Measurements from ENCODE around the gene PRKD1.

PRKD1 gene

DNA sequence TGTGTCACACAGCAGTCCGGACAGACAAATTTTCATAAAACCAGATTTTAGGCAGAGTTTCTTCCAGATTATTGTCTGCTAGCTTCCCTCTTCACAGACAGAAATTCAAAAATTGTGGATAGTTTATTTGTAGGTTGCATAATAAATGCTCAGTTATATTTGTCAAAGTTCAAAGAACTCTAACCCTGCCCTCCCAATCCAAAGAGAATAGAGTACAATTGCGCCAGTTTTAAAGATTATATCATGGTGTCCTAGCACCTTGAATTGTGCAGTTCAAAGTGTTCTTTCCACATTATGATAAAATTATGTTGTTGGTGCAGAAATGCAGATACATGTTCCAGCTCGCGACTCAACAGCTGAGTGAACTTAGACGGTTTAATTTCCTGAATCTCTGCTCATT, 263.1 kb downstream of the PRKD1 start:
- FAIRE-seq = no peak

DNA sequence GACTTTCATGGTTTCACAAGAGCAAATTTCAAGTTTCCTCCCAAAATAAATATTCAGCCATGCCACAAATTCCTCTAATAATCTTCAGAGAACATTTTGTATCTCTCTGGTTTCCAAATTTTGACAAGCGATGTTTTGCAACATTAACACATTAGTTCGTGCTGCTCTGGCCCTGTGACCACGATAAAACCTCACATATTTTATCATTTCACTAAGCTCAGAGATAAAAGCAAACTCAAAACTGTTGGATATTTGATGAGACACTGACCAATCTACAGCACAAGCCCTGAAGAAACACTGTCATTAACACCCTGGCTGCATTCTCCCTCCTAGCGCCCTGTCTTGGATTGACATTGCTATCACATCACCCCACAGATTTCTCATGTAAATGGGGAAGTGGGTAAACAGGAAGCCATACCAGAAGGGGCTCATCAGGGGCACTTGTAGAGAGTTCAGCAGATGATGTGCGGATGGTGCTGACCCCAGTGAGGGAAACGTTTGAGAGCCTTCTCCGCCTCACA, 264.3 kb downstream of the PRKD1 start:
- FAIRE-seq = no peak

DNA sequence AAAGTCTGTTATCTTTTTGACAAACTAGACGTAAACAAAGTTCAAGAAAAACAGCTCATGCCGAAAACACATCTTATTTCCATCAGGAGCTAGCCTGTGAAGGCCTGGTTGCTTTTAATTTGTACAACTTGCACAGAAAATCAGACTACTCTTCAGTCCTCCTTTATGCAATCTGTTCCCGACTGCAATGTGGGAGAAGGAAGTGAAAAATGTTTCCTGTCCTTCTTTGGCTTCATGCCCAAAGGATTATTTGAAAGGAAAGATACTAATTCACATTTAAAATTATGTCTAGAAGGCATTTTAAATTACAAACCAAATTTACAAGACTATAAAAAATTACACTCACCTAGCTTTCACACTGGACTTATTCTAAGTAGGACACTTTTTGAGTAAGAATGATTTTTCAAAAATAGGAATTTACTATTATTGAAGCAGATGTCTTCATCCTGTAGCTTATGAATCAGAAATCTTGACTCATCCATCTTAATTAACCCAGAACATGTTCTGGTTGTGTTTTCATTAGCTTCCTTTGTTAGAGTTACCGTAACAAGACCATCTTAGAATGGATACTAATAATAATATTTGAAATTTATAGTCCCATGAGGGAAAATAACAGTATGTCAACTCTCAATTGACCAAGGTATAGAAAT, 272.6 kb downstream of the PRKD1 start:
- FAIRE-seq = no peak

DNA sequence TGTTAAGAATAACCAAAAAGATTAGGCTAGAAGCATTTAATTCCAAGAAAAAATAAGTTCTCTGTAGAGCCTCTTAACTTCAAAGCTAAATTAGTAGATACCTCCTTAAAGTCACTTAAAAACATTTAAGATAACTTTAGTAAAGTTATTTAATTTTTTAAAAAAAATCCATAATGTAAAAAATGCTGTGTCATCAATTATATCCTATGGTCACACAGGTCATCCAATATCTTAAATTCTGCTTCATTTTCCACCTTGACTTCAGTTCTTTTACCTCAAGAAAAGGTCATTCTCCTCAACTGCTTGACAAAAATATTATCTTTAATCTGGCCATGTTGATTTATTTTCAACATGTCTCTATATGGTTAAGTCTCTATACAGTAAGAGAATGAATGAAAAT, 274.3 kb downstream of the PRKD1 start:
- FAIRE-seq = no peak

DNA sequence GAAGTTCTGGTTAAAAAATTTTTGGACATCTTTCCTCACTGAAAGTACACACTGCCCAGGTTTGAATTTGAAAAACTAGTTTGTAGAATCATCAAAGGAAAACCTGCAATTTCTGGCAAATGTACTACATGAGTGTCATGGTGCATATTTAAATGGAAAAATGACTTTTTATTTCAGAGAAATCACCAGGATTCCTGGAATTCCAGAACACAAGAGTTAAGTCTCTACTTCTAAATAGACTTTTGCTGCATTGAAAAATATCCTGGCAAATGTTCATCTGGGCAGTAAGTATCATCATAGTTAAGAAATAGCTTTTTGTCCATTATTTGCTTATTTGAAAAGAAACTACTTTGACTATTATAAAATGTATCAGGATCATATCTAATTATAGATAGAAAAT, 275.1 kb downstream of the PRKD1 start:
- FAIRE-seq = no peak

DNA sequence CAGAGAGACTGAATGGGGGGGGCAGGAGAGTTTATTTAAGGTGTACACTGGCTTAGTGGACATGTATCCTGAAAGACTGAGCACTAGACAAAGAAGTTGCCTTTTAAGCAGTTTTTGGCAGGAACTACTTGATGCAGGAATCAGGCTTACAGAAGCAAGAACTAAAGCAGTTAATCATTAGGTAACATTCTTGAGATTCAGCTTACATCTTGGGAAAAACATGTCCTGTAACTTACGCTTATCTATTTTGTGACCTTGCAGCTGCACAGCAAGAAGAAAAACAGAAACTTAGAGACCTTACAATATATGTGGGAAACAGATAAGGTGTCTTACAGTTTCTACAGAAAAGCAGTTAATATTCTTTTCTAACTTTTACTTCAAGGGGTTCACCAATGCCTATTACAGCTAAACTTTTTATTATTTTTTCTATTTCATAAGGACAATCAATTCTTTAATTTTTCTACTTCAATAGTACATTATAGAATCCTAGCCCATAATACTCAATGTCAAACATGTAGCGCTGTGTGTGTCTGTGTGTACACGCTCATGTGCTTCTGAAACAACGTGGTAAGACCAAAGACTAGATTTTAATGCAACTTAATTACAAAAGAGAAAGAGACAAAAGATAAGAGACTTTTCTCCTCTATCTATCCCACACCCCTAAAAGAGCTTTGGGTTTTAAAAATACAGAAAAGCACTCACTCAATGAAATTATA, 276.9 kb downstream of the PRKD1 start:
- FAIRE-seq = no peak

DNA sequence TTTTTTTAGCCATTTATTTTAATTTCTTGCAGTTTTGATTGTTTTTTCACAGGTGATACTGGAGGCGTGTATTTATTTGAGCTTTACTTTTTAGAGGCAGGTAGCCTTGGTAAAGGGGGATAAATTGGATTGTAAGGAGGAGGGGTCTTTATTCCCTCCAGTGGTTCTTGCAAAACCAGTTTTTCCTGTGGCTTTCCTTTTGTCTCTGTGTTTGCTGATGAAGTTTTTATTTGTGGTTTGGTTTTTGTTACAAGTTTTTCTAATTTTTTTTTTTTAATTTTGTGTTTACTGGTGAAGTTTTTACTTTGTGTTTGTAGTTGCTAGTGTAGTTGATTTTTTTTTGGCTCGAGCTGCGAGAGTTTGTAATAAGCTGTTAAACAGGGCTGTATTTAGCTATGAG, 278.5 kb downstream of the PRKD1 start:
- FAIRE-seq = no peak

DNA sequence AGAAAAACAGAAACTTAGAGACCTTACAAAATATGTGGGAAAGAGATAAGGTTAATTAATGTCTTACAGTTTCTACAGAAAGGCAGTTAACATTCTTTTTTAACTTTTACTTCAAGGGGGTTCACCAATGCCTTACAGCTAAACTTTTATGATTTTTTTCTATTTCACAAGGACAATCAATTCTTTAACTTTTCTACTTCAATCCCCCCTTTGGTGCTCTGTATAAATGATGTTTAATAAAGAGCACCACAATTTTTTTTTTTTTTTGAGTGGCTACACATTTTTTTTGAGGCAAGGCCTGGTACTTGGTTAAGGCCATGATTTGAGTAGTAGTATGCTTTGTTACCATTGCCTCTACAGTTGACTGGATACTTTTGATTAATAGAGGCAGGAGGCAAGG, 279.6 kb downstream of the PRKD1 start:
- no peak for FAIRE-seq

DNA sequence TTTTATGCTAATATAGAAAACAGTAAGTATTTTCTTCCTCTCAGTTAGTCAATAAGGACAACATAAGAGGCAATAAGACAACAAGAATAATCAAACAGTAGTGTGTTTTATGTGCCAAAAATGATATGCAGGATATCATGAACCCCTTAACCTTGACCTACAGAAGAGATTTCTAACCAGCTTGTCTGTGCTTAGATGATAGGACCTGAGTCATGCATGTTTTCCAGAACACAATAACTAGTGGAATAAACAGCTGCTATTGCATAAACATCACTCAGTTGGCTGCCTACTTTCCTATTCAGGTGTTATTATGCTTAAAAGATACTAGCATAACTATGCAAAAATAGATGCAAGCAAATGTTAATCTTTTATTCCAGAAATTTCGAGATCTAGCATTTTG, 282.5 kb downstream of the PRKD1 start:
- no peak for FAIRE-seq

DNA sequence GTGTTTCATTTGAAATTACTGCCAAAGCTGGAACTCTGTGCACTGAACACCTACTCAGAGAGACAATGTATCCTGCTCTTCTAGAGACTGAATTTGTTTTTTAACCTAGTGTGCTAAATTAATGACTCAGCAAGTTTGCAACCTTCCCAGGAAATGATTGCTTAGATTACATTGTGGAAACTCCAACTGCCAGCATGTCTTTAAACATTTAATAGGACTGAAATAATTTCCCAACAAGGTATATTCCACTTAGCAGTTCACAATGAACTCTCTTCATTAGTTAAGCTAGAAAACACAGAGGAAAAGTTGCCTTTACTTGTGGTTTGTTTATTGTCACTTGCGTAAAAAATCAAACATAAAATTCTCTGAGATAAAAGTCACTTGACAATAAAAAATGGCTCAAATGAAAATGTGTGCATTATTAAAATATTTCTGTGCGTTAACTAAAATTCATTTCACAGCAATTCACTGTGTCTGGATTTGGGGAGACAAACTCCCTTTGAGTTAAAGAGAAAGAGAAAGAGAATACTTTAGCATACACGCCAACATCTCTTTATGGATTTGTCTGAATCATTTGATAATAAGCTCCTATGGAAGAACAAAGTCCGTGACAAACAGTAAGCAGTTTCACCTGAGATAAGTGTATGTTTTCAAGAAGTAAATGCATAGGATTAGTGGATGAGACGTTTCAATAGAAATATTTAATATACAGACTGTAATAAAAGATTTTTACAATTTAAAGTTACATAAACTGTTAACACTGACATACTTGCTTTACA, 284.0 kb downstream of the PRKD1 start:
- no peak for FAIRE-seq

DNA sequence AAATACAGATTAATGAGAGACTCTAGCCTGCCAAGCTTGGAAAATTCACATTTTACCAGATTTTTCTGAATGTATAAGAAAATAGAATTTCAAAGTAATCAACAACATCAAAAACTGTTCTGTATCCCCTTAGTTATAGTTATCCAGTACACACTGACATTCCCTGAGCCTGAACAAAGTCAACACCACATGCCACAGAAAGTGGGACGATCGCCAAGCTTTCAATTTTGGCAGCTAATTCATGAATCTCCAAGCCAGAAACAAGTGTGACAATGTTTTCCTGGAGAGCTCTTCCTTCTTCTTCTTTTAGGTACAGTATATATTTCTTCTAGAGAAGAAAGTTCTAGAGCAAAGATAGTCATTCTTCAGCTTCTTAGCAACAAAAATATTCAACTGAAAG, 290.2 kb downstream of the PRKD1 start:
- no peak for FAIRE-seq

DNA sequence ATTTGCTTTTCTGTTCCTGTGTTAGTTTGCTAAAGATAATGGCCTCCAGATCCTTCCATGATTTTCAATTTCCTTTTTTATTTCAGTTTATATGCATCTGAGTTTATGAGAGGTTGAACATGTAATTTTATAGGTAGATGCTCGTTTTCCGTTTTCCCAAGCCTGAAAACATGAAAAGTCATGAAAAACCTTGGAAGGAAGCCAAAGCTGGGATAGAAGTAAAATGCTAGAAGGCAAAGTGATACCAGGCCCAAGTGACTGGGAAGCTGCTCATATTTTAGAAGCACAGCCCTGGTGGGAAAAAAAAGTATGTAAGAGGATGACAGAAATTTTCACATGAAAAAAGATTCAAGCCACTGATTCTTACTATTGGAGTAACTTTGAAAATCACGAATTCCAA, 290.8 kb downstream of the PRKD1 start:
- no peak for FAIRE-seq

DNA sequence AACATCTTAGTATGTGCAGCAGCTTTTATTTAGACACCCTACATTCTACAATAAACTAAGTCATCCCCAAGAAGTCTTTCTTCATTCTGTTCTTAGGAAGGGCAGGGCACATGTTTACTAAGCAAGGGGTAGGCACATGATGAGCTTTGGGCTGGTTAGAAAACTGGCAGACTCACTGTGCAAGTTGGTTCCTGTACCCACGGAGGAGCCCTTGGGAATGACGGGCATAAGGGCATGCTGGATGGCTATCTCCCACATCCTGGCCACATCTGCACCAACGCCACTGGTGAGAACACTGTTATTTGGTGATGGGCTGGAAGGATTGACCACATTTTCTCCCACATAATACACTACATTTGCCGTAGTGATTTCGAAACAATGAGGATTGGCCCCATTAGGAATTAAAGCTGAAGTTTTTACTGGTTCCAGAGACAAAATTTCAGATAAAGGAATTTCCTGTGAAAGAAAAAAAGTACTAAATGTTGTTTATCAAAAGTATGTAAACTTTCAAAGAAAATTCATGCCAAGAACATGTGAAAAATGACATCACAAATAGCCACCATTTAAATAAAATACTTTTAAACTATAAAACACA, 297.0 kb downstream of the PRKD1 start:
- FAIRE-seq = no peak

DNA sequence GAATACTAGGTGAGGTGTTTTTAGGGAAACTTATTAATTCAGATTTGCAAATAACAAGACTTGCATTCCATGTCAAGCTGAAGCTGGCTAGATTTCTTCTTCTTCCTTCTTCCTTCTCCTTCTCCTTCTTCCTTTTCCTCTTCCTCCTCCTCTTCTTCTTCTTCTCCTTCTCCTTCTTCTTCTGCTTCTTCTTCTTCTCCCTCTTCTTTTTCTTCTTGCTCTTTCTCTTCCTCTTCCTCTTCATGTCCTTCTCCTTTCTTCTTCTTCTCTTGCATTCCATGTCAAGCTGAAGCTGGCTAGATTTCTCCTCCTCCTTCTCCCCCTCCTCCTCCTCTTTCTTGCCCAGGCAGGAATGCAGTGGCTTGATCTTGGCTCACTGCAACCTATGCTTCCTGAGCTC, 297.8 kb downstream of the PRKD1 start:
- FAIRE-seq = no peak

DNA sequence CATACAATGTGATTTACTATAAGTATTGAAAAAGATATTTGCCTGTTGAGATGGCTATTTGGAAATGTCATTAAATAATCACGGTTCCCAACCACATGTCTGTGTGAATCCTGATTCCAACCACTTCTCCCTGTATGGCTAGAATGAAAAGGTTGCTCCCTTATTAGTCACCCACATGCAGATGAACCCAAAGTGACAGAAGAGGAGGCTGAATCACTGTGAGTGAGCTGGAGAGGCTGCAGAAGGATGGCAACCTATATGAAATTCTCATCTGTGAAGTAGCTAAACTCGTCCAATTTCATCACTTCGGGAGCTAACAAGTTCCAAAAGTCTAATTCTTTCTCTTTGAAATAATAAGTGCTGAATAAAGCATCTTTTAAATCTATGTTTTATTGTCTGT, 300.5 kb downstream of the PRKD1 start:
- no peak for FAIRE-seq

DNA sequence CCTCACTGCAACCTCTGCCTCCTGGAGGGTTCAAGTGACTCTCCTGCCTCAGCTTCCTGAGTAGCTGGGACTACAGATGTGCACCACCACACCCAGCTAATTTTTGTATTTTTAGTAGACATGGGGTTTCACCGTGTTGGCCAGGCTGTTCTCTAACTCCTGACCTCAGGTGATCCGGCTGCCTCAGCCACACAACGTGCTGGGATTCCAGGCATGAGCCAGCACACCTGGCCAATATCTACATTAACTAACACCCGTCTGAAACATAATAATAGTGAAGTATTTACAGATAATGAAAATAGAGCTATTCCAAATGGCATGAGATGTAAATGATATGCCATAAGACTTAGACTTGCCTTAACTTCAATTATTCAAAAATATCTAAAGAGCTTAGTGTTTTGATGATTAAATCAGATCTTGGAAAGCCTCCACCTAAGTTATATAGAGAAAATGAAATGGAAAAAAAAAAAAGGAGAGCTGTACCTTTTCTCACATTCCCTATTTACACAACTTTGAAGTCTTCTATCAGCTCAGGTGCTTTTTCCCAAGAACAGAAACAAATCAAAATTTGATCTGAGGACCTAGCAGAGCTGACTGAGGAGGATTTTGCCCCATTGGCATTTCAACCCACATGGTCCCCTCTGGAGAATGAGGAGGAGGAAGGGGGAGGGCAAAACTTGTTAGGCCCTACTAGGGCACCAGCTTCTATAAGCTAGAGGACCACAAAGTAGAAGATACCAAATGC, 309.2 kb downstream of the PRKD1 start:
- FAIRE-seq = no peak

DNA sequence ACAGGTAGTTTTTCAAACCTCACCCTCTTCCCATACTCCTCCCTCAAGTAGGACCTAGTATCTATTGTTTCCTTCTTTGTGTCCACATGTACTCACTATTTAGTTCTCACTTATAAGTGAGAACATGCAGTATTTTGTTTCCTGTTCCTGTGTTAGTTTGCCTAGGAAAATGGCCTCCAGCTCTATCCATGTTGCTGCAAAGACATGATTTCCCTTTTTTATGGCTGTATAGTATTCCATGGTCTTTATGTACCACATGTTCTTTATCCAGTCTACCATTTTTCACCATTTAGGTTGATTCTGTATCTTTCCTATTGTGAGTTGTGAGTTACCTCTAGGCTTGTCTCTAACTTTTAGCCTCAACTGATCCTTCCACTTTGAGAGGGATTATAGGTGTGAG, 310.7 kb downstream of the PRKD1 start:
- FAIRE-seq = no peak

DNA sequence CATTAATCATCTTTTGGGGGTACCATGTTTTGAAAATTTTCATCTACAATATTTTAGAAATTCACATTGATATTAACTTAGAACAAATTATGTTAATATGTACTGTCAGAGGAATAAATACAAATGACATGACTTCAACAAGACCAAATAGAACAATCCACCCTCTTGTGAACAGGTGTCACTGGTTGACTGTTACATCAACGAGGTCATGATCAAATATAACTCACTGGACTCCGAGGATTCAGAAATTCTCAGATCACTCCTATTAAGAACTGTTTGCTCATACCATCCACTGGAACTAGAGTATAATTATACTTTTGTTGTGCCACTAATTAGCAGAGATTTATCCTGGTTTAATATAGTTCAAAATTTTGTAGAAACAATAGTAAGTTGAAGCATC, 318.8 kb downstream of the PRKD1 start:
- no peak for FAIRE-seq

DNA sequence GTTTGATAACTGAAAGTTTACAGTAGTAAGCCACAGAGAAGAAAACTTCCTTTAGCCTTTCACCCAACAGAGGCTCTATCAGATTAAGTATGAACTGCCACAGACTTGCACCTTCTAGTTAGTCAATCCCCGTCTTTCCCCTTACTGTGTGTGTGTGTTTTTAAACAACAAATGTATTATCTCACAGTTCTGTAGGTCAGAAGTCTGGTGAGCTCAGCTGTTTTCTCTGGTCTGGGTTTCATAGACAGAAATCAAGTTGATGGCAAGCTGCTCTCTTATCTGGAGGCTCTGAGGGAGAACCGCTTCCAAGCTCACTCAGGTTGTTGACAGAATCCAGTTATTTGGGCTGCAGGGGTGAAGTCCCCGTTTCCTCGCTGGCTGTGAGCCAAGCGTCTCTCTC, 320.5 kb downstream of the PRKD1 start:
- FAIRE-seq = no peak

DNA sequence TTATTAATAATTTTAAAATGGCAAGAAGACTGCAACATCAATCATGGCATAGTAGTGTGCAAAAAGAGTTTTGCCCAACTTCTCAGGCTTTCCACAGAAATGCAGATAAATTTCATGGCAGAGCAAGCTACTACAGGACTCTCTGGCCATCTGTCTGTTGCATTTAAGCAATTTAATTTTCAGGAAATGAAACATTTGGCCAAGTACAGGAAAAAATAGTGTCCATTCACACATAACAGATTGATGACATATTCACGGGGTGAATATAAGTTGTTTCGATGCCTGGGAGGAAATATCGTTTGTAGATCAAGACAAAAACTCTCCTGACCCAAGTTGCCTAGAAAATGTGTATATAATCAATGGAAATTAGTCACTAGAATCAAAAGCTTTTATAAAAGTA, 324.0 kb downstream of the PRKD1 start:
- FAIRE-seq = no peak

DNA sequence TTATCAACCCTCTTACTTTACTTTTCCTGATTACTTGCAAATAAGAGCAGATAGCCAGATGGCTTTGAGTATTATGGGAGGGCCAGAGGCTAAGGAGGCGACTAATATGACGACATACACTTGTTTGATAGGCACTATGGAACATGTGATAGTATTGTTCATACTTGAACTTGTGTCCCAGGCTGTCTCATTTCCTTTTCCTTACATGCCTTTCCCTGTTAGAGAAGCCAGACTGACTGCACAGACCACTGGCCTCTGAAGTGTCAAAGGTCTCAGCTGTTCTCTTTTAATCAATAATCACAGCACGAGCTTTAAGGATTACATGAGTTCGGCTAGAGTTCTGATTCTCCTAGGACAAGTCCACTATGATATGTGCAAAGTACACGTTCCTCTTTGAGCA, 326.0 kb downstream of the PRKD1 start:
- no peak for FAIRE-seq

DNA sequence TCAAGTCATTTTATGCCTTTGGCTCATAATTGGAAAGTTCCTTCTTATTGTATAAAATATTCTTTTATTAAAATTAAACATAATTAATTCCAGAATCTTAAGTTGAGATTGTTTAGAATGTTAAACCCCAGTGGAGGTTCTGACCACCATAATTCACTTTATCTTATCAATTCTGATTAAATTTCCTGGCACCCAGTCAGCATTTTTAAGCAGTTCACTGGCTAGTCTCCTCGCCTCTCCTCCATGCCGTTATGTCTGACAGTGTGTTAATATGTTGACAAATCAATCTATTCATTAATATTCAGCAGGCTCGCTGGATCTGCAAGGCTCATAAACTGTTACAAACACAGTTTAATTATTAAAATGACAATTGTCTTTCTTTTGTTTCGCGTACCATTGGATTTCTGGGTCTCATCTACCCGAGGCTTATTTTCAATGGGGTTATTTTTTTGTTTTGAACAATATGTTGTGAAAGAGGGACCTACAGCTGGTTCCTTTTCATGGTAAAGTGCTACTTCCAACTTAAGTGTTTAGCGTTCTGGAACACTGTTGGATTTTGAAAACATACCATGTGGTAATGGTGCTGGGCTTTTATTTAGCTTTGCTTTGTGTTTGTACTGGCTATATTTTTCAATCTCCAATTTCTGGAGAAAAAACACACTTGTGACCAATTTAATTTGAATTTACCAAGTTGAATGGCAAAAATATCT, 339.7 kb downstream of the PRKD1 start:
- FAIRE-seq = no peak
